GM18520 (cell line): ENCODE measurements around the gene IL1RAPL2.
"Not testable (repeated sequence)": the region's sequence is repeated elsewhere in the genome, so short reads cannot be mapped to it uniquely, and the experiment has no call there.

Experiments
- ATAC-seq: cut with Tn5 transposase; IDR thresholded peaks from one replicate; pipeline ENCODE4 v1.9.1; 2021; ENCODE audit not compliant: unreplicated experiment

Gene IL1RAPL2

DNA sequence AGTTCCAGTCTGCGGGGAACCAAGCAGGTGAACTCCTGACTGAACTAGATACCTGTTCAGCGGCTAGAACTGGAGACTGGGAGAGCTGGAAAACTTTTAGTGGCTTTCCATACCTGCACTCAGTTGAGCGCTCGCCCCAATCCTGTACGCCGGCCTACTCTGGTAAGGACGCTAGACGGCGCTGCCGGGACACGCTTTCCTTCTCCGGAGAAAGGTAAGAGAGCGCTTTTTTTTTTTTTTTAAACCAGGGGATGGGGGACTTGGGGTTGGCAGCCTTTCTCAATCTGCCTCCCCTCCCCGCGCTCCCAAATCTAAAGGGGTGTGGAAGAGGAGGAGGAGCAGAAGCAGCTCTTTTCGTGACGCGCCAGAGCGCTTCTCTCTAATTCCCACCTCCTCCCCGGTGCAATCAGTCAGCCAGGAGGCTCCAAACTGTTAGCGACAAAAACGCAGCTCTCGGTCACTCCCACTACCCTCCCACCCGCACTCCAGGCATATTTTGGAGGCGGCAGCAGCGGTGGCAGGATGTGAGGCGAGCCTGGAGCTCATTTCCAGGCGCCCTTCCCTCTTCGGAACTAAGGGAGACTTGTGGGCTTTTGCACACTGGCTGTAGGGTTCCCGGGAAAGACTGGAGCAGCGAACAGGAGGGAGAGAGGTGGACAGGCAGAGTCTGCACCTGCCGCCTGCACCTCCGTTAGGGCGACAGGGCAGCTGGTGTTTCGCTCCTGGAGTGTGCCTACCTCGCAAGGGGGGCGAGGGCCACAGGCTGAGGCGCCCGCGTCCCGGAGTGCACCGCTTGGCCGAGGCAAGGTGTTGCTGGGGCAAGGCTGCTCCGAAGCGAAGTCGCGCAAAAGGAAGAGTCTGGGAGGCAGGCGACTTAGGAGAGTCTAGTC is at the start of gene IL1RAPL2:
IL1RAPL2 (plus strand) TSS at position 409 of the 890 bp plus-strand sequence.
- no peak for ATAC-seq

DNA sequence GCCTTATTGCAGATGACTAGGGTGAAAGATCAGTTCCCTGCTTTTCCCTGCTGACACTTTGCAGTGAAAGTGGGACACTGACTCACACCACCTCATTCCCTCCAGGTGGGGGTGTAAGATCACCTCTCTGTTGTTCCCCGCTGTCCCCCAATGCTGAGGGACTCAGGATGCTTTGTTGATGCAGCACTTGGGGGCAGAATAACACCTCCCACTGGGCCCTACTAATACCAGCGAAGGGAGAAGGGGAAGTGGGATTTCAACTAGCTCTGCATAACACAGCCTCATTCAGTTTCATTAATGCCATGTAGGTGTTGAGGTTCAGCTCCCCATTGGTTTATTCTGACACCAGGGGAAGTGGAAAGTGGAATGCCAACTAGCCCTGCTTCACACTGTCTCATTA is 43.6 kb upstream of the IL1RAPL2 start:
- no peak for ATAC-seq

DNA sequence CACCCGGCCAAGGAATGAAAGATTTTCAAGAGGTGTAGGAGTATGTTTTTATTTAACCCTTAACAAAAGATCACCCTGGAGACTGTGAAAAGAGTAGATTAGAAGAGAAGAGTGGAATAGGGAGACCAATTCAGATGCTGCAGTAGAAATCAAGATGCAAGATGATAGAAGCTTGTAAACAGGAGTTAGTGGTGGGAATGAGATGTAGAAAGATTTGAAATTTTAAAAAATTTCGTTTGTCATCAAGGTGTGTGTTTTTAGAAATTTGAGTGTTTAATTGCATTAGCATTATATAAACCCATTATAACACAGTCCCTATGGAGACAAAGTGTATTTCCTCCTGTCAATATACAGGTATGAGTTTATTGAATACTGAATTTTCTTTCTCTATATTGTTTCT is 42.1 kb upstream of the IL1RAPL2 start:
- ATAC-seq, result no peak

DNA sequence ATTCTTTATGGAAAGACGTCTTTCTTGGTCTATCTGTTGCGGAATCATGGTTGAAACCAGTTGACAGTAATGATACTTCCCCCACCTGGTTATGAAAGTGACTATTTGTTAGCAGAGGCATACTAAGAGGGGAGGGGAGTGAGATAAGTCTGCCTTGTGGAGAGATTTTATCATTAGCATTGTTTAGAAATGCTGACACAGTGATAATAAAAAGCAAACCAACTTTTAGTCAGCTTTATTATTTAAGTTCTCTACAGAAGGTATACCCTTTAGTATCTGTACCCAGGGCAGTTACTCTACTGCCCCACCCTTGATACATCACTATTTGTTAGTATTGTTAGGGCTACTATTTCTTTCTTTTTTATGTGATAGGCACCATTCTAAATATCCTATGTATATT is 26.9 kb upstream of the IL1RAPL2 start:
- ATAC-seq, result no peak

DNA sequence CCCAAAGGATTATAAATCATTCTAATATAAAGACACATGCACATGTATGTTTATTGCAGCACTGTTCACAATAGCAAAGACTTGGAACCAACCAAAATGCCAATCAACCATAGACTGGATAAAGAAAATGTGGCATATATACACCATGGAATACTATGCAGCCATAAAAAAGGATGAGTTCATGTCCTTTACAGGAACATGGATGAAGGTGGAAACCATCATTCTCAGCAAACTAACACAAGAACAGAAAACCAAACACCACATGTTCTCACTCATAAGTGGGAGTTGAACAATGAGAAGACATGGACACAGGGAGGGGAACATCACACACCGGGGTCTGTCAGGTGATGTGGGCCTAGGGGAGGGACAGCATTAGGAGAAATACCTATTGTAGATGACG is 23.6 kb upstream of the IL1RAPL2 start:
- not testable (repeated sequence) for ATAC-seq

DNA sequence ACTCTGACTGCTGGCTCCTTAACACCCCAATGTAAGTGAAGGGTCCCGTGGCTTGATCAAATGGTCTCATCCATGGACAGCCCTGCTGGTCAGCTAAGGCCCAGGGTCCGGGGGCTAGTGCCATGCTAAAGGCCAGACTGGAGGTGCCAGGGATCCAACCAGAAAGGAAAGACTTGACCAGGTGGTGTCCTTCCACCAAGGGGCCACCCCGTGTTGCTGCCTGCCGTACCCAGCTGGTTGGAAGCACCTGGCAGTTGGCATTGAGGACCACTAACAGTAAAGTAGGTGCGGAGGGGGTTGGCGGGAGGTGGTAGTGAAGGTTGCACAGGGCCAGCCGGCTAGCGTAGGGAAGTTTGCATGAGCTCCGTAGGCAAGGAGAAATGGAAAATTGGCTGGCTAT is 1.7 kb upstream of the IL1RAPL2 start:
- no peak for ATAC-seq

DNA sequence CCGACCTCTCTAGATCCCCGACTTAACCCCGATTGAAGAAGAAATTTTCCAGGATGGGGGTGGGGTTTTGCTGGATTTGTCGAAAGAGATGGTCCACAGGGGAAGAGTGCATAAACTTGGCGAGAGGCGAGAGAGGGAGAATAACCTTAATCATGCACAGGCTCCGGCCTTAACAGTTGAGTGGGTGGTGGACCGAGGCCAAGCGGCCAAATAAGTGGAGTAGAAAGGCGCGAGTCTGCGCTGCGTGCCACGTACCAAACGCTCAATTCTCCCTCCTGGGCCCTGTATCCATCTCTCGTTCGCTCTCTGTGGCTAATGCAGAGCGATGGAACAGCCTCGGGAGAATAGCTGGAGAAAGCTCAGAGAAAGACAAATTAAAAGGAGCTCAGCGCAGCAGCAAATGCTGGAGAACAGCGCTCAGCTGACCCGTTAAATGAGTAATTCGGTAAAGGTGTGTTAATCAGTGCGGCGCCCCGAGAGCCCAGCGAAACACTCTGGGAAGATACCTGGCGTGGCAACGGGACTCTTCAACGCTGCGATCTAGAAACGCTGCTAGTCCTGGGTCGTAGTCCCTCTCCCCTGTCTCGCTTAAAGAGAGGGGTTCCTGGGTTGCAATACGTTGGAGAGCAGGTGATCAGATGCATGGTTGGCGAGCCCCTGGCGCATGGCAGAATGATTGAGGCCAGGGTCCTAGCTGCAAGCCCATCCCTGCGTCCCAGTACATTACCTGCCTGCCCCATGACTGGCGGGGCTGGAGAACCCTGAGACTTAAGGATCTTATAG is 887 bp upstream of the IL1RAPL2 start:
- ATAC-seq, result no peak

DNA sequence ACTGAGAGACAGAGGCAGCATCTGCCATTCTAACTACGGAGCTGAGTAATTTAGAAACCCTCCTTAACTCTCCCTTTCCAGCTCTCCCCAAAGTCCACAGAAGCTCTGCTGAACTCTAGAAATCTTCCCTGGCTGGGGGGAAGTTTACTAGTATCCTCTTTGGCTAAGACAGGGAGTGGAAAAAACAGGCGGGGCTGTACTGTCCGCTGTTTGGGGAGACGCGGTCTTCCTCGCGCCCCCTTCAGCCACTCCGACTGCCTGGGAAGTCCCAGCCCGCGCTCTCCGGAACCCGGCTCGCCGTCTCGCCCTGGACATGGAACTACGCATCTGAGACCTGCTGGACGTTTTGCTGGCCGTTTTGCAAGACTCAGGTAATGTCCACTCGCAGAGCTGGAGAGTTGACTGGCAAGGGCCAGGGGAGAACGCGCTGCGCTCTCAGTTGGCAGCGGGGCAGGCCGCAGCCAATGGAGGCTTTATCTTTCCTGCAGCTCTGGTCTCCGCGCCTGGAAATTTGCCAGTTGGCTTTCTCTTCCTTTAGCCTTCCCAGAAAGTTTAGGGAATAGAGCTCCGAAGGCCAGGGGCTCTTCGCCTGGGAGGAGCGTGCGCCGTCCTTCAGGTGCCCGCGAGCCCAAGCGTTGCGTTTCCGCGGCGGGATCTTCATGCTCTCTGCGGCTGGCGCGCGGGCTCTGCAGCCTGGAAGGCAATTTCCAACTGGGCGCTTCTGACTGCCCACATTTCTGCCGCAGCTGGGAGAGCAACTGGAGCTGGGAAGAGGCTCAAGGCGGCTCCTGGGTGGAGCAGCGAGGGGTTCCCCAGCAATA is 892 bp downstream of the IL1RAPL2 start:
- ATAC-seq, result no peak

DNA sequence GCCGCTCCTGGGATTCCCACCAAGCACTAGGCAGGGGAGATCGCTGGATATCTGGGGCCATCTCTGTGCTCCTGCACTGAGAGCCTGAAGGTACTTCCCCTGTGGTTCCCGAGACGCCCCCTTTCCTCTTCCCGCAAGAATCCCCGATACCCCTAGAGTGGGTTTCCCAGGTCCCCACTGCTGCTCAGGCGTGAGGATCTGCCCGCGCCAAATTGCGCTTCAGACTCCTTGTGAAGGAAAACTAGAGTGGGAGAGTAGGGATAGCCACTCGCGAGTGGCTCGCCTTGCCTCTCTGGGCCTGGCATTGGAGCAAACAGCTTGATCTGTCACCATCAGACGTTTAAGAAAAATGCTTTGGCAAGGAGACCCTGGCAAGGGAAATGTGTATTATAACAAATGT is 1.5 kb downstream of the IL1RAPL2 start:
- no peak for ATAC-seq

DNA sequence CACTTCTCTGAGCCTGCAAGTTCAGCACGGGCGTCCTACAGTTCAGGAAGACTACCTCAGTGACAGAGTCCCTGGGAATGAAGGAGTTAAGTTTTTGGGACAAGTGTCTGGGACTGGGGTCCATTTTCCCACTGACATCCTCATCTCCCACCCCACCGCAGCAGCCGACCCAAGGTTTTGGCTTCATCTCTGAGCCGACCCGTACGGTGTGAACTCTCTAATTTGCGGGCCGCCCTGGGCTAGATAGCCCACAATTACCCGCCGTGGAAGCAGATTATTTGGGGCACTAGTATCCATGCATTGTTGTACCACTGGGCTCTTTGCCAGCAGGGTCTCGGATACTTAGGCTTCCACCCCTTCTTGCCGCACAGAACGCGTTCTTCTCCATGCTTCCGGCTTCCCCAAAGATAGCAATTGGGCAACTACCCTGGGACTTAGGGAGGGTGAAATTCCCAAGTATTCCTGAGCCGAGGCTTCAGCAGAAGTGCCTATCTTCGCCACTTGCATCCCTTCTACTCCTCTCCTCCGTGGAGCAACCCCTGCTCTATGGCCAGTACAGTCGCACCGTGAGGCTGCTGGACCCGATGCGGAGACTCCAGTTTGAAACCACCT is 2.4 kb downstream of the IL1RAPL2 start:
- ATAC-seq, result no peak

DNA sequence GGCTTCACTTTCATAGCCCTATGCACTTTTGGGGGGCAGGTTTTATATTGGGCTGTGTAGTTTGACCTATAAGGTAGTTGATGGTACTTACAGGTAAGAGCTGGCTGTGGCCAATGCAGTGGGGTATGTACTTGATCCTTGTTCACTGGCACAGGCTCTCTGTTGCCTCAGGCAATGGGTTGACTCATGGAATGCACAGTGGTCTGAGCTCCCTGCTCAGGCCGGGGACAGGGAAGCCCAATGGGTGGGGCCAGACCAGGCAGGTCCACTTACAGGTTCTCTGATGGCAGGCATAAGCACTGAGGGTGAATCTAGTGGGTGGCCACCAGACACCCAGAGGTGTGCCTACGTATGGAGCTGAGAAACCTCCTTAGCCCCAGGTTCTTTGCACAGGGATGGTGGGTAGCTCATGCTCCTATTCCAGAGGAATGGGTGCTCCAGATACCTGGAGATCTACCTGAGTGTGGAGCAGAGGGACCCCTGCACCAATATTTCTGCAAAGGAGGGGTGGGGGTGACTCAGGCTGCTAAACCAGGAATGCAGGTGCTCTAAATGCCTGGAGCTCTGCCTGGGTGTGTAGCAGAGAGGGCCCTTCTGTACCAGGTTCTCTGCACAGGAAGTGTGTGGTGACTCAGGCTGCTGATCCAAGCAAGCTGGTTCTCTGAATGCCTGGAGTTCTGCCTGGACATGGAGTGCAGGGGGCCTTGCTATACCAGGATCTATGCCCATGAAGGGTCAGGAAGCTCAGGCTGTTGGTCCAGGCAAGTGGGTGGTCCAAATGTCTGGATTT is 52.3 kb downstream of the IL1RAPL2 start:
- ATAC-seq, result no peak

DNA sequence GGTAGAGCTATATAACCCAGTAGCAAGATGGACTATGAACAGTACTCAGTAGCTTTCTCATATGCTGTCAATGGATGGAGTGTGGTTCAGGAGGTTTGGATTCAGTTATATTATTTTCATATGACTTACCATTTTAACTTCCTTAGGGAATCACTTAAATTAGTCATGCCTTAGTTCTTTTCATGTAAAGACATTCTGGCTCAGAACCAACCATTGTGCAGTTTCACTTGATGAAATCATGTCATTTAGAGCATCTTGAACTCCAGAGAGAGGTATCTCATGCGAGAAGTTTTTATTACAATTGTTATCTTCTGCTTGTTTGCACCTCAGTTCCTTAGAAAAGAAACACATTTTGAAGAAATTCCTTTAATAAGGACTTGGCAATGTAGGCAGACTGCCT is 55.8 kb downstream of the IL1RAPL2 start:
- no peak for ATAC-seq

DNA sequence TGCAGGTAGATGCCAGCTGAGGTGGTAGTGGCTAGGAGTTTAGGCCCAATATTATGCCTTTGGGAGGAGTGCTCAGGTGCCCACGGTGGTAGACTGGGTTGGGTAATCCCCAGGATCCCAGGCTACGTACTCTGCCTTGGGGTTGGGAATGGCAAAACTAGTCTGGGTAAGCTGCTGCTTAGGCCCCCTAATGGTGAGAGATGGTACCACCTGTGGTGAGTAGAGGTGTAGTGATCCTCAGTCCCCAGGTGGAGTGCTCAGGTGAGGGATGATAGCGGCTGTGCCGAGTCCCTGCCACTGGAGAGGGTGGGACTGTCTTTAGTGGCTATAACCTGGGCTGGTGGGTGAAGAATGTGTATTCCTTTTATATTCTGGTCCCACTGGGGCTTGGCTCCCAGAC is 75.2 kb downstream of the IL1RAPL2 start:
- no peak for ATAC-seq

DNA sequence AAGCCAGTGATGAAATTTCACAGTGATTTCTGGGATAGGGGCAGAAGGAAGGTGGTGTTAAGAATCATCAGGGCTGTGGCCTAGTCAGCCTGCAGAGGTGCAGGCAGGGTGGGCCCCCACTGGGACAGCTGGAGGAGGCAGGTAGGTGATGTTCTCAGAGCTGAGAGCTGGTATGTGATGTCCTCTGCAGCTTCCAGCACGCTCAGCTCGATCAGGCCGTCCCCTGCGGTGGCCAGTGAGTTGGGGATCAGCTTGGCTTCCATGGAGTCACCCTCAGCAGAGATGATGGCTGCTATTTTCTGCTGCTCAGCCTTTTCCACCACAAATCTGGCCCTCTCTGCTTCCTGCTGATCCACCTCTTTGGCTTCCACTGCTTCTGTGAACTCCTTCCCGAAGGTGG is 81.1 kb downstream of the IL1RAPL2 start:
- ATAC-seq, result no peak

DNA sequence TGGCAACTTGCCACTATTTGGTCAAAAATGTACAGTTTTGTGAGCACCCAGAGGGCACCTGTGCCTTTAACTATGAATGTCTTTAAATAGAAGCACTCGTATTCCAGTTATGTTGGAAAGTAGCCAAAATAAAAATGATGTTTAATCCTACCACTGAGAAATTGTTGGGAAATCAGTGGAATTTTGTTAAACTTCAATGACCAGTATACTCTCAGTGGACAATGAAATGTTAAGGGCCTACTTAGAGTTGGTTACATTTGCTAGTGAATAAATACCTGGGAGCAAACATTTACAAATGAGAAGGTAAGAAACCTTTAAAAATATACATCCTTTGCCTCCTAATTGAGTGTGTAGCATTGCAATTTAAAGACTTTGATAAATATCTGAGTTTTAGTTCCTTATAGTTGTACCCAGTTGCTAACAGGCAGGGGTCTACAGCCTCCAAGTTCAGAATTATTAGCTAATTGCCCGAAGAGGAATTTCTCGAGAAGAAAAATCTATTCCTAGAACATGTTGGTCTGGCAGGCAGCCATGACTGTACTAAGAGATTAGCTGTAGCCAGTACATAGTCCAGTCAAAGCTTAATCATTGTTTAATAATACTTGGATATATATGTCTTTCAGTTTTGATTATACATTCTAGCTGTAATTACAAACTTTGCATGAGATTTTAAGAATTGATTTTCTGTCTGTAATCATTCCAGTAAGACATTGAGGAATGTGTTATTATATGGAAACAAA is 93.2 kb downstream of the IL1RAPL2 start:
- no peak for ATAC-seq

DNA sequence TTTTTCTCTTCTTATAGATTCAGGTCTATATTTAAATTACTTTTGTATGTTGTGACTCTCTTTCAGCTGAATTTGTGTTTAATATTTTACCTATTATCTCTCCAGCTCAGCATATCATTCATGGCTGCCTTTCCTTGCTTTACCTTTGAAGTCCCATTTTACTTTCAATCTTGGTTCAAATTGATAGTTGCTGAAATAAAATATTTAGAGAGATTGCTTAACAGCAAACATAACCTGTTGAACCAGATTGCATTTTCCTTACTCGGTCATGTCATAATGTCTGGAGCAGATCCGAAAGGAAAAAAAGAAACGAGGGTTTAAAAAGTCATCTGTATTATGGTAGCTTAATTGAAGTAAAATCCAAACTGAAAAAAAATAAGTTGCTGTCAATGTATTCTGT is 94.1 kb downstream of the IL1RAPL2 start:
- no peak for ATAC-seq

DNA sequence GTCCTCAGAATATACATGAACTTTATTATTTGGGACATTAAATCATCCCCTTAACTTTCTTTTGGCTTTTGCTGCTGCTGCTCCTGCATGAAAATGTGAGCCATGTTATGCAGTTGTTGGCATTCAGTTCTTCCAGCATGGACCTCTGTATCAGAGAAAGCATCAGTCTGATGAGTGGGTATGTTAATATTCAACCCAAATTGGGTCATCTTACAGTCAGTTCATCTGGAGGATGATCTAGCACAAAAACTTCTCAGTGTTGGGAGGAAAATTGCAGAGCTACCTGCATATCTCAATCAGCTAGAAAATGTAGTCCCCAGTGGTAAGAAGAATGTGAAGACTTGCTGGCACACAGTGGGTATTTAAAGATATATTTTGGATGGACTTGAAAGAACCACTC is 96.7 kb downstream of the IL1RAPL2 start:
- no peak for ATAC-seq

DNA sequence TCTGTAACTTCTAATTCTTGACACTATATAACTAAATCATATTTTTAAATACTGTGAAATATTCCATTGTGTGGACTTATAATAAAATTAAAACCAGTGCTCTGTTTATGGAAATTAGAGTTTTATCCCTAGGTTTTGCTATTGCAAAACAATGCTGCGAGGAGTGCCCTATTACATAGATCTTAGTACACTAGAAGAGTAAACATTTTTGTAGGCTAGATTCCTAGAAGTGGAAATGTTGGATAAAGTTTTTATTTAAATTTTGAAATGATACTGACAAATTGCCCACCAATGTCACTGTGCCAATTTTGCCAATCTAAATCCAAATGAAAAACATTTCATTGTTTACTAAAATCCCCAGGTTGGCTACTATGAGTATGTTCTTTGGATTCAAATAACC is 99.7 kb downstream of the IL1RAPL2 start:
- ATAC-seq, result no peak

DNA sequence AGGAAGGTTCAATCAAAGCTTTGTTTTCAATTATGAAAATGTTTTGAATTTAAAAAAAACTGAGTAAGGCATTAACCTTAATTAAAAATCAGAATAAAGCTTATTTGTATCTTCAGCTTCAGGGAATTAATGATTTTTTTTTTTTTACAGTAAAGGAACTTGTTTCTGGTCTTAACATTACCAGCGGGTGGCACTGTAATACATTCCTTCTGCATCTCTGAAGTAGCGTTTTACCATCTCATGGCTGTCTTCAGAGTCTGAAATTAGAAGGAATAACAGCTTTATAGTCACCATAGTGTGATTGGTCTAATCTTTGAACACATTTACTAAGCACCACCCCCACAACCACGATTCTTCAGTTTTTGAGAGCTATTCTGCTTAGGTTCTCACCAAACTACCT is 102.6 kb downstream of the IL1RAPL2 start:
- no peak for ATAC-seq

DNA sequence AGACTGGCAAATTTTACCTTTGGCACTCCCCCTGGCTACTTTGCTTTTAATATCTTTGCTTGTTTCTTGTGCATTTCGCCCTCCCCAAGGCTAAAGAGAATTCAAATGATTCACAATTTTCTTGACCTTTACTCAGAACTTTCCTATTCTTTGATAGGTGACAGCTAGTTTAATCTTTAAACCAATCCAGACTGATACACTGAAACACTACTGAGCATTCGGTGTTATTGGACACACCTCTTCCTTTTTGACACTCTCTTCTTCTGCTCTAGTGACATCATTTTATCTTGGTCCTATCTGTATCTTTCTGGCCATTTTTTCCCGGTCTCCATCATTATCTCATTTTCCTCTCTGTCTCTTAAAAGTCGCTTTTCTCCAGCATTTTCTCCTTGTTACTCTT is 103.1 kb downstream of the IL1RAPL2 start:
- ATAC-seq, result no peak
